ENCODE results near the gene DCAF12L1.

Gene DCAF12L1

GRCh38 chrX:126557151-126557550 lies 4.5 kb upstream of the DCAF12L1 start:
- H3K4me3 ChIP-seq (ENCODE audit: low read length): no peak overlapping the region
- H2AFZ ChIP-seq (ENCODE audit: low read length): no peak overlapping the region
- H4K20me1 ChIP-seq (ENCODE audit: insufficient read depth, low read length): no peaks in the 10 kb centered on the region
- TF ChIP-seq CTCF (IDR thresholded peaks at IDR 0.05; ENCODE audit: low read length) (no peak), EZH2 (optimal IDR thresholded peaks at IDR 0.05; ENCODE audit: low read depth, low read length) (no peak), EZH2phosphoT487 (IDR thresholded peaks at IDR 0.05; ENCODE audit: low read length) (no peak)
- no peaks in the 10 kb centered on the region for H3K9me2 ChIP-seq (replicated peaks; ENCODE audit: insufficient read depth, low read length)
- no peaks in the 10 kb centered on the region for H3K27me3 ChIP-seq (replicated peaks; ENCODE audit: insufficient read depth, low read length)
- no peak overlapping the region for H3K4me2 ChIP-seq (ENCODE audit: low read depth, low read length)
- no peak overlapping the region for H3K27ac ChIP-seq (ENCODE audit: low read length)
- H3K36me3 ChIP-seq (replicated peaks; ENCODE audit: insufficient read depth, low read length): no peaks in the 10 kb centered on the region
- no peaks in the 10 kb centered on the region for H3K79me2 ChIP-seq (ENCODE audit: low read length)
- H3K9me3 ChIP-seq (replicated peaks; ENCODE audit: insufficient read depth, low read length): no peaks in the 10 kb centered on the region
- DNase-seq: no peak
- no peaks in the 10 kb centered on the region for H3K4me1 ChIP-seq (ENCODE audit: low read length)
- no peak overlapping the region for H3K9ac ChIP-seq (ENCODE audit: low read length)
- H3F3A ChIP-seq (ENCODE audit: insufficient read depth, low read length): no peaks in the 10 kb centered on the region

- no peak for TF ChIP-seq EZH2 (optimal IDR thresholded peaks at IDR 0.05; ENCODE audit: low read depth, low read length)
- TF ChIP-seq EZH2phosphoT487 (IDR thresholded peaks at IDR 0.05; ENCODE audit: low read length): no peak
- no peak for DNase-seq
- H3K4me2 ChIP-seq (ENCODE audit: low read depth, low read length): no peak overlapping the region
- H3K27me3 ChIP-seq (replicated peaks; ENCODE audit: insufficient read depth, low read length): no peaks in the 10 kb centered on the region
- H3K9ac ChIP-seq (ENCODE audit: low read length): no peak overlapping the region
- H3K4me3 ChIP-seq (ENCODE audit: low read length): no peak overlapping the region
- no peaks in the 10 kb centered on the region for H4K20me1 ChIP-seq (ENCODE audit: insufficient read depth, low read length)
- no peak overlapping the region for H2AFZ ChIP-seq (ENCODE audit: low read length)
- H3K9me3 ChIP-seq (replicated peaks; ENCODE audit: insufficient read depth, low read length): no peaks in the 10 kb centered on the region
- no peaks in the 10 kb centered on the region for H3K9me2 ChIP-seq (replicated peaks; ENCODE audit: insufficient read depth, low read length)
- no peaks in the 10 kb centered on the region for H3K79me2 ChIP-seq (ENCODE audit: low read length)
- no peaks in the 10 kb centered on the region for H3F3A ChIP-seq (ENCODE audit: insufficient read depth, low read length)
- no peaks in the 10 kb centered on the region for H3K4me1 ChIP-seq (ENCODE audit: low read length)
- no peaks in the 10 kb centered on the region for H3K36me3 ChIP-seq (replicated peaks; ENCODE audit: insufficient read depth, low read length)
- no peak overlapping the region for H3K27ac ChIP-seq (ENCODE audit: low read length)
These were observed 795 bp downstream of the DCAF12L1 start for GRCh38 chrX:126551725-126552312.

- no peaks in the 10 kb centered on the region for H3K79me2 ChIP-seq (ENCODE audit: low read length)
- DNase-seq: no peak
- H3K9ac ChIP-seq (ENCODE audit: low read length): no peak overlapping the region
- H3K27me3 ChIP-seq (replicated peaks; ENCODE audit: insufficient read depth, low read length): no peaks in the 10 kb centered on the region
- H2AFZ ChIP-seq (ENCODE audit: low read length): no peak overlapping the region
- H3K9me3 ChIP-seq (replicated peaks; ENCODE audit: insufficient read depth, low read length): no peaks in the 10 kb centered on the region
- H3K4me2 ChIP-seq (ENCODE audit: low read depth, low read length): no peak overlapping the region
- no peaks in the 10 kb centered on the region for H3K36me3 ChIP-seq (replicated peaks; ENCODE audit: insufficient read depth, low read length)
- no peaks in the 10 kb centered on the region for H3K9me2 ChIP-seq (replicated peaks; ENCODE audit: insufficient read depth, low read length)
- no peak overlapping the region for H3K4me3 ChIP-seq (ENCODE audit: low read length)
- no peaks in the 10 kb centered on the region for H3K4me1 ChIP-seq (ENCODE audit: low read length)
- no peak overlapping the region for H3K27ac ChIP-seq (ENCODE audit: low read length)
- H3F3A ChIP-seq (ENCODE audit: insufficient read depth, low read length): no peaks in the 10 kb centered on the region
- TF ChIP-seq EZH2phosphoT487 (IDR thresholded peaks at IDR 0.05; ENCODE audit: low read length): no peak
- TF ChIP-seq EZH2 (optimal IDR thresholded peaks at IDR 0.05; ENCODE audit: low read depth, low read length): no peak
- no peak for TF ChIP-seq CTCF (IDR thresholded peaks at IDR 0.05; ENCODE audit: low read length)
- no peaks in the 10 kb centered on the region for H4K20me1 ChIP-seq (ENCODE audit: insufficient read depth, low read length)
These were observed 1.3 kb downstream of the DCAF12L1 start for GRCh38 chrX:126551306-126551705.

GRCh38 chrX:126550816-126551215 lies 1.8 kb downstream of the DCAF12L1 start:
- H3K9ac ChIP-seq (ENCODE audit: low read length): no peak overlapping the region
- DNase-seq: no peak
- no peak for TF ChIP-seq EZH2phosphoT487 (IDR thresholded peaks at IDR 0.05; ENCODE audit: low read length)
- no peak for TF ChIP-seq EZH2 (optimal IDR thresholded peaks at IDR 0.05; ENCODE audit: low read depth, low read length)
- TF ChIP-seq CTCF (IDR thresholded peaks at IDR 0.05; ENCODE audit: low read length): no peak
- H3K27me3 ChIP-seq (replicated peaks; ENCODE audit: insufficient read depth, low read length): no peaks in the 10 kb centered on the region
- H3K79me2 ChIP-seq (ENCODE audit: low read length): no peaks in the 10 kb centered on the region
- H3K9me3 ChIP-seq (replicated peaks; ENCODE audit: insufficient read depth, low read length): no peaks in the 10 kb centered on the region
- H3K9me2 ChIP-seq (replicated peaks; ENCODE audit: insufficient read depth, low read length): no peaks in the 10 kb centered on the region
- H3K27ac ChIP-seq (ENCODE audit: low read length): no peak overlapping the region
- no peak overlapping the region for H2AFZ ChIP-seq (ENCODE audit: low read length)
- H3K4me3 ChIP-seq (ENCODE audit: low read length): no peak overlapping the region
- H4K20me1 ChIP-seq (ENCODE audit: insufficient read depth, low read length): no peaks in the 10 kb centered on the region
- no peaks in the 10 kb centered on the region for H3K36me3 ChIP-seq (replicated peaks; ENCODE audit: insufficient read depth, low read length)
- H3K4me2 ChIP-seq (ENCODE audit: low read depth, low read length): no peak overlapping the region
- no peaks in the 10 kb centered on the region for H3K4me1 ChIP-seq (ENCODE audit: low read length)
- H3F3A ChIP-seq (ENCODE audit: insufficient read depth, low read length): no peaks in the 10 kb centered on the region

Measured in MM.1S (cell line).